ENCODE results near the gene SF3B4.

DNA sequence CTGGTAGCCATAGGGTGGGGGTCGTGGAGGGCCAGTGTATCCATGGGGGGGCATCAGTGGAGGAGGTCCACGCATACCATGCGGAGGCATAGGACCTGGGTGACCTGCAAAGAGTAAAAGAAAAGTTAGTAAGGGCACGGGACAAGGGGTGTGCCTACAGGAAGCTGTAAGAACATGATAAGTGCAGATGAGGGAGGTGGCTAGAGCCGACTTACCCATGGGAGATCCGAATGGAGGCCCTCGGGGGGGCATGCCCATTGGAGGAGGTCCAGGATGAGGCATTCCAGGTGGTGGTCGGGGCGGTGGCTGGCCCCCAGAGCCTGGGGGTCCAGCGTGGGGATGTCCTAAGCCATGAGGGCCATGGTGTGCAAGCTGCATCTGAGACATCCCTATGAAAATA is 4.0 kb downstream of the SF3B4 start:
- TF ChIP-seq, protein P1, sequence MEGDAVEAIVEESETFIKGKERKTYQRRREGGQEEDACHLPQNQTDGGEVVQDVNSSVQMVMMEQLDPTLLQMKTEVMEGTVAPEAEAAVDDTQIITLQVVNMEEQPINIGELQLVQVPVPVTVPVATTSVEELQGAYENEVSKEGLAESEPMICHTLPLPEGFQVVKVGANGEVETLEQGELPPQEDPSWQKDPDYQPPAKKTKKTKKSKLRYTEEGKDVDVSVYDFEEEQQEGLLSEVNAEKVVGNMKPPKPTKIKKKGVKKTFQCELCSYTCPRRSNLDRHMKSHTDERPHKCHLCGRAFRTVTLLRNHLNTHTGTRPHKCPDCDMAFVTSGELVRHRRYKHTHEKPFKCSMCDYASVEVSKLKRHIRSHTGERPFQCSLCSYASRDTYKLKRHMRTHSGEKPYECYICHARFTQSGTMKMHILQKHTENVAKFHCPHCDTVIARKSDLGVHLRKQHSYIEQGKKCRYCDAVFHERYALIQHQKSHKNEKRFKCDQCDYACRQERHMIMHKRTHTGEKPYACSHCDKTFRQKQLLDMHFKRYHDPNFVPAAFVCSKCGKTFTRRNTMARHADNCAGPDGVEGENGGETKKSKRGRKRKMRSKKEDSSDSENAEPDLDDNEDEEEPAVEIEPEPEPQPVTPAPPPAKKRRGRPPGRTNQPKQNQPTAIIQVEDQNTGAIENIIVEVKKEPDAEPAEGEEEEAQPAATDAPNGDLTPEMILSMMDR (IDR thresholded peaks at IDR 0.05; ENCODE audit: low read depth, low read length, missing input control): no peak
- TF ChIP-seq EGR1 (IDR thresholded peaks at IDR 0.05; ENCODE audit: low read depth in 2 of 2): no peak
- TF ChIP-seq, protein P2, sequence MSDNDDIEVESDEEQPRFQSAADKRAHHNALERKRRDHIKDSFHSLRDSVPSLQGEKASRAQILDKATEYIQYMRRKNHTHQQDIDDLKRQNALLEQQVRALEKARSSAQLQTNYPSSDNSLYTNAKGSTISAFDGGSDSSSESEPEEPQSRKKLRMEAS (IDR thresholded peaks at IDR 0.05): no peak
- TF ChIP-seq ATF3 (IDR thresholded peaks at IDR 0.05): no peak
- no peak for TF ChIP-seq RXRA (IDR thresholded peaks at IDR 0.05)
- no peak for TF ChIP-seq REST (IDR thresholded peaks at IDR 0.05)

Measured in liver (tissue), 3 donors.